ENCODE results near the gene ESPL1. TPM values are rescaled to one million over a fixed set of nuclear protein-coding genes. Genes with fewer than 3 reads are reported as not detected.

ESPL1 gene
- total and polyA plus RNA-seq, 2 of the 13 experiments (the other 11 are each of a cell fraction or from before 2014, with no cell fraction given): 5.8 to 11.5 TPM

DNA sequence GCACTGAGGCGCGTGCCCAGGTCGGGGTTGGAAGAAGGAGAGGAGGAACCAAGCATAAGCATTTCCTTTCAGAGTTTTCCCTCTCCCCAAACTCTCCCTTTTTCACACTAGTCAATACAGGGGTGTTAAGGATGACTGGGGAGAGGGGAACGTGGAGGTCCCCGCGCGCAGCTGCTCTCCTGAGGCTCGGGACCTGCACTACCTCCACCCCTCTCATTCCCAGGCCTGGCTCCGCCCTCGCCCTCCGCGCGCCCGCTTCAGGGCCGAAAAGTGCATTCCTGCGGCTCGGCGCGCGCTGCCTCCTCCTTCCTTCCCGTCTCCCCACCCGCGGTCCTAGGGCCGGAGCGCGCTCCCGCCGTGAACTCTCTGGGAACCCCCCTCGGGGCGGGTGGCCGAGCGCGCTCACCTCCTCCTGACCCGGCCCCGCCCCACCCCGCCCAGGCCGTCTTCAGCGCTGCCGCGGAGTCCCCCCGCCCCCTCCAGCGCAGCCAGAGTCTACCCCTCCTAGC is 47.4 kb upstream of the ESPL1 start (continued):
- TF ChIP-seq, protein P1, sequence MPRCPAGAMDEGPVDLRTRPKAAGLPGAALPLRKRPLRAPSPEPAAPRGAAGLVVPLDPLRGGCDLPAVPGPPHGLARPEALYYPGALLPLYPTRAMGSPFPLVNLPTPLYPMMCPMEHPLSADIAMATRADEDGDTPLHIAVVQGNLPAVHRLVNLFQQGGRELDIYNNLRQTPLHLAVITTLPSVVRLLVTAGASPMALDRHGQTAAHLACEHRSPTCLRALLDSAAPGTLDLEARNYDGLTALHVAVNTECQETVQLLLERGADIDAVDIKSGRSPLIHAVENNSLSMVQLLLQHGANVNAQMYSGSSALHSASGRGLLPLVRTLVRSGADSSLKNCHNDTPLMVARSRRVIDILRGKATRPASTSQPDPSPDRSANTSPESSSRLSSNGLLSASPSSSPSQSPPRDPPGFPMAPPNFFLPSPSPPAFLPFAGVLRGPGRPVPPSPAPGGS (CRISPR knock-in tag; IDR thresholded peaks at IDR 0.05): no peak
- no peak for TF ChIP-seq FOXA1 (IDR thresholded peaks at IDR 0.05)
- no peak for TF ChIP-seq FOXA1 (CRISPR knock-in tag; IDR thresholded peaks at IDR 0.05)
- no peak for TF ChIP-seq ZKSCAN1 (IDR thresholded peaks at IDR 0.05; ENCODE audit: low read length)
- TF ChIP-seq, protein P2, sequence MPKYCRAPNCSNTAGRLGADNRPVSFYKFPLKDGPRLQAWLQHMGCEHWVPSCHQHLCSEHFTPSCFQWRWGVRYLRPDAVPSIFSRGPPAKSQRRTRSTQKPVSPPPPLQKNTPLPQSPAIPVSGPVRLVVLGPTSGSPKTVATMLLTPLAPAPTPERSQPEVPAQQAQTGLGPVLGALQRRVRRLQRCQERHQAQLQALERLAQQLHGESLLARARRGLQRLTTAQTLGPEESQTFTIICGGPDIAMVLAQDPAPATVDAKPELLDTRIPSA (CRISPR knock-in tag; IDR thresholded peaks at IDR 0.05; ENCODE audit: borderline replicate concordance): no peak
- TF ChIP-seq, protein P3, sequence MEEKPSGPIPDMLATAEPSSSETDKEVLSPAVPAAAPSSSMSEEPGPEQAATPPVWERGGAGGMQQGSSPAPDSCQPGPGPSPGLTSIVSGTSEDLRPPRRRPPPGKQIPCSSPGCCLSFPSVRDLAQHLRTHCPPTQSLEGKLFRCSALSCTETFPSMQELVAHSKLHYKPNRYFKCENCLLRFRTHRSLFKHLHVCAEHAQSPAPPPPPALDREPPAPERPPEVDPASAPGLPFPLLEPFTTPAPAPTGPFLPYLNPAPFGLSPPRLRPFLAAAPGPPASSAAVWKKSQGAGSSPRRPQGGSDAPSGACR (CRISPR knock-in tag; IDR thresholded peaks at IDR 0.05): no peak
- no peak for TF ChIP-seq ZNF24 (IDR thresholded peaks at IDR 0.05)
- TF ChIP-seq ZNF775 (CRISPR knock-in tag; IDR thresholded peaks at IDR 0.05; ENCODE audit: borderline replicate concordance): no peak
- TF ChIP-seq, protein P4, sequence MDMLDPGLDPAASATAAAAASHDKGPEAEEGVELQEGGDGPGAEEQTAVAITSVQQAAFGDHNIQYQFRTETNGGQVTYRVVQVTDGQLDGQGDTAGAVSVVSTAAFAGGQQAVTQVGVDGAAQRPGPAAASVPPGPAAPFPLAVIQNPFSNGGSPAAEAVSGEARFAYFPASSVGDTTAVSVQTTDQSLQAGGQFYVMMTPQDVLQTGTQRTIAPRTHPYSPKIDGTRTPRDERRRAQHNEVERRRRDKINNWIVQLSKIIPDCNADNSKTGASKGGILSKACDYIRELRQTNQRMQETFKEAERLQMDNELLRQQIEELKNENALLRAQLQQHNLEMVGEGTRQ (IDR thresholded peaks at IDR 0.05; ENCODE audit: low read depth, low read length): no peak
- TF ChIP-seq, protein P4 (CRISPR knock-in tag; IDR thresholded peaks at IDR 0.05; ENCODE audit: borderline replicate concordance): no peak
- TF ChIP-seq ZNF776 (CRISPR knock-in tag; IDR thresholded peaks at IDR 0.05): peak; percentile 36; the same call in 1 of the 2 replicates
- no peak for TF ChIP-seq RBM22 (optimal IDR thresholded peaks at IDR 0.05; ENCODE audit: low read length)
- no peak for TF ChIP-seq ZNF781 (CRISPR knock-in tag; IDR thresholded peaks at IDR 0.05; ENCODE audit: borderline replicate concordance, not compliant biosample characterization)
- peak; percentile 87 for TF ChIP-seq SP5 (CRISPR knock-in tag; IDR thresholded peaks at IDR 0.05; ENCODE audit: borderline replicate concordance, low read depth)
- 0 out of 2 replicates have a peak, but pooled peaks have one; percentile 19 for TF ChIP-seq NCOA2 (CRISPR knock-in tag; IDR thresholded peaks at IDR 0.05)
- TF ChIP-seq, protein P5, sequence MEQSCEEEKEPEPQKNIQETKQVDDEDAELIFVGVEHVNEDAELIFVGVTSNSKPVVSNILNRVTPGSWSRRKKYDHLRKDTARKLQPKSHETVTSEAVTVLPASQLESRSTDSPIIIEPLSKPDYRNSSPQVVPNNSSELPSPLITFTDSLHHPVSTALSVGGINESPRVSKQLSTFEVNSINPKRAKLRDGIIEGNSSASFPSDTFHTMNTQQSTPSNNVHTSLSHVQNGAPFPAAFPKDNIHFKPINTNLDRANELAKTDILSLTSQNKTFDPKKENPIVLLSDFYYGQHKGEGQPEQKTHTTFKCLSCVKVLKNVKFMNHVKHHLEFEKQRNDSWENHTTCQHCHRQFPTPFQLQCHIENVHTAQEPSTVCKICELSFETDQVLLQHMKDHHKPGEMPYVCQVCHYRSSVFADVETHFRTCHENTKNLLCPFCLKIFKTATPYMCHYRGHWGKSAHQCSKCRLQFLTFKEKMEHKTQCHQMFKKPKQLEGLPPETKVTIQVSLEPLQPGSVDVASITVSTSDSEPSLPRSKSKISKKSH (CRISPR knock-in tag; IDR thresholded peaks at IDR 0.05; ENCODE audit: borderline replicate concordance): no peak
- no peak for TF ChIP-seq IRF2 (CRISPR knock-in tag; IDR thresholded peaks at IDR 0.05)
- TF ChIP-seq, protein P6, sequence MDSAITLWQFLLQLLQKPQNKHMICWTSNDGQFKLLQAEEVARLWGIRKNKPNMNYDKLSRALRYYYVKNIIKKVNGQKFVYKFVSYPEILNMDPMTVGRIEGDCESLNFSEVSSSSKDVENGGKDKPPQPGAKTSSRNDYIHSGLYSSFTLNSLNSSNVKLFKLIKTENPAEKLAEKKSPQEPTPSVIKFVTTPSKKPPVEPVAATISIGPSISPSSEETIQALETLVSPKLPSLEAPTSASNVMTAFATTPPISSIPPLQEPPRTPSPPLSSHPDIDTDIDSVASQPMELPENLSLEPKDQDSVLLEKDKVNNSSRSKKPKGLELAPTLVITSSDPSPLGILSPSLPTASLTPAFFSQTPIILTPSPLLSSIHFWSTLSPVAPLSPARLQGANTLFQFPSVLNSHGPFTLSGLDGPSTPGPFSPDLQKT (CRISPR knock-in tag; IDR thresholded peaks at IDR 0.05; ENCODE audit: borderline replicate concordance): no peak

Data from HepG2 (cell line).